ENCODE measurements around the gene HOXA5.

The HOXA5 gene

GRCh38 chr7:27184337-27185012 lies 41.0 kb upstream of the HOXA5 start (continued):
- TF ChIP-seq ZNF837 (tag by site-specific recombination; IDR thresholded peaks at IDR 0.05) (no peak), ZNF24 (tag by site-specific recombination; IDR thresholded peaks at IDR 0.05) (0 out of 2 replicates have a peak, but pooled peaks have one; percentile 20), GLI4 (tag by site-specific recombination; IDR thresholded peaks at IDR 0.05) (no peak), ZFHX2 (tag by site-specific recombination; conservative IDR thresholded peaks at IDR 0.05) (peak; percentile 82), ZNF777 (tag by site-specific recombination; IDR thresholded peaks at IDR 0.05; ENCODE audit: borderline replicate concordance) (no peak), EGR2 (tag by site-specific recombination; IDR thresholded peaks at IDR 0.05; ENCODE audit: low read depth) (peak; percentile 41; the same call in 1 of the 2 replicates), ZNF280C (tag by site-specific recombination; IDR thresholded peaks at IDR 0.05) (no peak), ZNF585B (tag by site-specific recombination; IDR thresholded peaks at IDR 0.05) (no peak), WT1 (tag by site-specific recombination; IDR thresholded peaks at IDR 0.05) (no peak), ZNF133 (tag by site-specific recombination; IDR thresholded peaks at IDR 0.05) (no peak), SCRT2 (tag by site-specific recombination; IDR thresholded peaks at IDR 0.05) (no peak), BCL11B (tag by site-specific recombination; IDR thresholded peaks at IDR 0.05; ENCODE audit: low read depth) (0 out of 2 replicates have a peak, but pooled peaks have one; percentile 12), HIC1 (tag by site-specific recombination; IDR thresholded peaks at IDR 0.05) (peak; percentile 41; the same call in 1 of the 2 replicates), ZNF639 (tag by site-specific recombination; IDR thresholded peaks at IDR 0.05) (peak; percentile 33; the same call in 1 of the 2 replicates), ZBTB10 (tag by site-specific recombination; IDR thresholded peaks at IDR 0.05) (no peak), ZNF274 (IDR thresholded peaks at IDR 0.05; ENCODE audit: low read length) (no peak), ZNF274 (tag by site-specific recombination; IDR thresholded peaks at IDR 0.05; ENCODE audit: borderline replicate concordance) (no peak), ZNF214 (tag by site-specific recombination; IDR thresholded peaks at IDR 0.05; ENCODE audit: borderline replicate concordance) (no peak)
- TF ChIP-seq, protein P1, sequence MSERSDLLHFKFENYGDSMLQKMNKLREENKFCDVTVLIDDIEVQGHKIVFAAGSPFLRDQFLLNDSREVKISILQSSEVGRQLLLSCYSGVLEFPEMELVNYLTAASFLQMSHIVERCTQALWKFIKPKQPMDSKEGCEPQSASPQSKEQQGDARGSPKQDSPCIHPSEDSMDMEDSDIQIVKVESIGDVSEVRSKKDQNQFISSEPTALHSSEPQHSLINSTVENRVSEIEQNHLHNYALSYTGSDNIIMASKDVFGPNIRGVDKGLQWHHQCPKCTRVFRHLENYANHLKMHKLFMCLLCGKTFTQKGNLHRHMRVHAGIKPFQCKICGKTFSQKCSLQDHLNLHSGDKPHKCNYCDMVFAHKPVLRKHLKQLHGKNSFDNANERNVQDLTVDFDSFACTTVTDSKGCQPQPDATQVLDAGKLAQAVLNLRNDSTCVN (tag by site-specific recombination; optimal IDR thresholded peaks at IDR 0.05) = peak; percentile 73
- TF ChIP-seq, protein P2, sequence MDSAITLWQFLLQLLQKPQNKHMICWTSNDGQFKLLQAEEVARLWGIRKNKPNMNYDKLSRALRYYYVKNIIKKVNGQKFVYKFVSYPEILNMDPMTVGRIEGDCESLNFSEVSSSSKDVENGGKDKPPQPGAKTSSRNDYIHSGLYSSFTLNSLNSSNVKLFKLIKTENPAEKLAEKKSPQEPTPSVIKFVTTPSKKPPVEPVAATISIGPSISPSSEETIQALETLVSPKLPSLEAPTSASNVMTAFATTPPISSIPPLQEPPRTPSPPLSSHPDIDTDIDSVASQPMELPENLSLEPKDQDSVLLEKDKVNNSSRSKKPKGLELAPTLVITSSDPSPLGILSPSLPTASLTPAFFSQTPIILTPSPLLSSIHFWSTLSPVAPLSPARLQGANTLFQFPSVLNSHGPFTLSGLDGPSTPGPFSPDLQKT (IDR thresholded peaks at IDR 0.05; ENCODE audit: borderline replicate concordance, low read depth, low read length) = no peak
